NCI-H524 (cell line): ENCODE results near the gene DEPDC1B.
"Not testable (repeated sequence)": the region's sequence is repeated elsewhere in the genome, so short reads cannot be mapped to it uniquely, and the experiment has no call there.

Source experiments
- DNase-seq, 2 experiments: peaks; one replicate each; lab custom pipeline; 2025; lab: John Stamatoyannopoulos, UW

Gene DEPDC1B

GRCh38 chr5:60583616-60584015 lies 116.3 kb downstream of the DEPDC1B start:
- DNase-seq: no peak

DNA sequence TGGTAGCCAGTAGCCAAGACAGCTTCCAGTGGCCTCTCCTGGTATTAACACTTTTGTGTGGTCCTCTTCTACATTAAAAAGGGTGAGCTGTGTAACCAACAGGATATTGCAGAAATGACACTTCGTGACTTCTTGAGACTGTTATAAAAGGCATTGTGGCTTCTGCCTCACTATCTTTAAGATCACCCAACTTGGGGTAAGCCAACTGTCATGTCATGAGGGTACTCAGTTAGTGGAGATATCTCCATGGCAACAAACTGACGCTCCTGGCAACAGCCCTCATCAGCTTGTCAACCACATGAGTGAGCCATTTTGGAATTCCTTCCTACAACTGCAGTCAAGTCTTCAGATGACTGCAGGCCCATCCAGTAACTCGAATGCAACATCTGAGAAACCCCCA lies 121.7 kb downstream of the DEPDC1B start:
- no peak for DNase-seq

GRCh38 chr5:60577116-60577515 lies 122.8 kb downstream of the DEPDC1B start:
- no peak for DNase-seq

- no peak for DNase-seq
These were observed 123.5 kb downstream of the DEPDC1B start for GRCh38 chr5:60576425-60576824.

DNA sequence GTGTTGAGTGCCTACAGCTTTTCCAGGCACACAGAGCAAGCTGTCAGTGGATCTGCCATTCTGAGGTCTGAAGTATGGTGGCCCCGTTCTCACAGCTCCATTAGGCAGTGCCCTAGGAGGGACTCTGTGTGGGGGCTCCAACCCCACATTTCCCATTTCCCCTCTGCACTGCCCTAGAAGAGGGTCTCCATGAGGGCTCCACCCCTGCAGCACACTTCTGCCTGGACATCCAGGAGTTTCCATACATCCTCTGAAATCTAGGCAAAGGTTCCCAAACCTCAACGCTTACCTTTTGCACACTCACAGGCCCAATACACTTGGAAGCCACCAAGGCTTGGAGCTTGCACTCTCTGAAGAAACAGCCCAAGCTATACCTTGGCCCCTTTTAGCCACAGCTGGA lies 131.3 kb downstream of the DEPDC1B start:
- no peak for DNase-seq

GRCh38 chr5:60563696-60564324 lies 136.2 kb downstream of the DEPDC1B start:
- DNase-seq: no peak

DNA sequence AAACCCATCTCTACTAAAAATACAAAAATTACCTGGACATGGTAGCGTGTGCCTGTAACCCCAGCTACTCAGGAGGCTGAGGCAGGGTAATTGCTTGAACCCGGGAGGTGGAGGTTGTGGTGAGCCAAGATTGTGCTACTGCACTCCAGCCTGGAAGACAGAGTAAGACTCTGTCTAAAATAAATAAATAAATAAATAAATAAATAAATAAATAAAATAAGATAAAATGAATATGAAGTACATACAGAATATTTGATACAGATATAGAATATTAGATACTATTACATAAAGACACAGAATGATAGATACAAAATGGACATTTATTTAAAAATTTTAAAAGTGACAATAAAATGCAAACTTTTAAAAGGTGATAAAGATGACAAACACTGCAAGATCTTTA lies 146.7 kb downstream of the DEPDC1B start:
- not testable (repeated sequence) for DNase-seq

- no peak for DNase-seq
These were observed 148.1 kb downstream of the DEPDC1B start for GRCh38 chr5:60551829-60552228.

DNA sequence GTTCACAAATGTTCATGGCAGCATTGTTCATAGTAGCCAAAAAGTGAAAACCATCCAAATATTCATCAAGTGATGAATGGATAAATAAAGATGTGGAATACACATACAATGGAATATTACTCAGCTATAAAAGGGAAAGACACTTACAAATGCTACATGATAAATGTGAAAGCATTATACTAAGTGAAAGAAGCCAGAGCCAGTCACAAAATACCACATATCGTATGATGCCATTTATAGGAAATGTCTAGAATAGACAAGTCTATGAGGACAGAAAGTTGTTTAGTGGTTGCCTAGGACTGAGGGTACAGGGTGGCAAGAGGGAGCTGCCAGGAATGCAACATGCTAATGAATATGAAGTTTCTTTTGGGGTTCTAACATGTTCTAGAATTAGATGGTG lies 148.7 kb downstream of the DEPDC1B start:
- no peak for DNase-seq

- DNase-seq: no peak
These were observed 149.7 kb downstream of the DEPDC1B start for GRCh38 chr5:60550311-60550710.

- DNase-seq: no peak
These were observed 150.1 kb downstream of the DEPDC1B start for GRCh38 chr5:60549841-60550240.
